ENCODE results near the gene SLC26A11. TPM values are rescaled to one million over a fixed set of nuclear protein-coding genes. Genes with fewer than 3 reads are reported as not detected.

SLC26A11 gene
- total and polyA plus RNA-seq, 2 of the 13 experiments (the other 11 are each of a cell fraction or from before 2014, with no cell fraction given) = 8.7 to 13.2 TPM

- CTCF ChIA-PET (ENCODE audit: low intra/inter-chr PET ratio, low total read pairs) = no interaction called here
- Histone ChIP-seq H3K79me2 (ENCODE audit: insufficient read depth, low read length) (no peaks in the 10 kb centered on the region), H3K27me3 (ENCODE audit: control insufficient read depth in 1 of 2, insufficient read depth in 2 of 2, low read length in 2 of 2) (peaks cover 15 to 80% of the 10 kb centered on the region in 2 experiments), H3K9ac (ENCODE audit: insufficient read depth, low read depth, low read length) (no peak overlapping the region), H3K9me3 (ENCODE audit: low read length) (no peaks in the 10 kb centered on the region), H4K20me1 (ENCODE audit: insufficient read depth, low read length) (no peaks in the 10 kb centered on the region), H3K4me1 (ENCODE audit: insufficient read depth, low read length) (peaks cover 14% of the 10 kb centered on the region), H3K27ac (ENCODE audit: extremely low read length, insufficient read depth, low read length) (no peak overlapping the region), H3K4me3 (replicated peaks in 1 of 3; ENCODE audit: insufficient read depth in 1 of 3, low read depth in 2 of 3, low read length in 3 of 3) (no peak overlapping the region), H3K36me3 (replicated peaks in 1 of 2; ENCODE audit: control insufficient read depth in 1 of 2, insufficient read depth in 2 of 2, low read length in 2 of 2) (no peaks in the 10 kb centered on the region), H3K4me2 (ENCODE audit: low read depth, low read length) (no peak overlapping the region), H2AFZ (ENCODE audit: low read length) (no peak overlapping the region)
- intact Hi-C loops (cut with micrococcal nuclease; ENCODE audit: unreplicated experiment) = no loop called here
- POLR2A ChIA-PET = no interaction called here
- DNase-seq (ENCODE audit: low spot score) (no peak), FAIRE-seq (no peak), ATAC-seq (no peak)
- no TSS peak for BruUV-seq (replicated peaks)
- TF ChIP-seq ZBTB8A (CRISPR knock-in tag; IDR thresholded peaks at IDR 0.05; ENCODE audit: borderline replicate concordance, low read depth) (no peak), SALL2 (CRISPR knock-in tag; IDR thresholded peaks at IDR 0.05) (no peak), ZNF160 (CRISPR knock-in tag; IDR thresholded peaks at IDR 0.05) (no peak), CENPX (CRISPR knock-in tag; IDR thresholded peaks at IDR 0.05) (no peak), ZNF431 (CRISPR knock-in tag; IDR thresholded peaks at IDR 0.05; ENCODE audit: borderline replicate concordance, low read depth) (no peak), ZSCAN22 (CRISPR knock-in tag; IDR thresholded peaks at IDR 0.05) (no peak), NR2F1 (CRISPR knock-in tag; IDR thresholded peaks at IDR 0.05) (no peak), MED13 (CRISPR knock-in tag; IDR thresholded peaks at IDR 0.05) (no peak), ISL2 (CRISPR knock-in tag; IDR thresholded peaks at IDR 0.05) (no peak), THAP9 (CRISPR knock-in tag; IDR thresholded peaks at IDR 0.05; ENCODE audit: borderline replicate concordance) (no peak), TFAP4 (IDR thresholded peaks at IDR 0.05; ENCODE audit: borderline replicate concordance, low read depth) (no peak)
- TF ChIP-seq, protein P1, sequence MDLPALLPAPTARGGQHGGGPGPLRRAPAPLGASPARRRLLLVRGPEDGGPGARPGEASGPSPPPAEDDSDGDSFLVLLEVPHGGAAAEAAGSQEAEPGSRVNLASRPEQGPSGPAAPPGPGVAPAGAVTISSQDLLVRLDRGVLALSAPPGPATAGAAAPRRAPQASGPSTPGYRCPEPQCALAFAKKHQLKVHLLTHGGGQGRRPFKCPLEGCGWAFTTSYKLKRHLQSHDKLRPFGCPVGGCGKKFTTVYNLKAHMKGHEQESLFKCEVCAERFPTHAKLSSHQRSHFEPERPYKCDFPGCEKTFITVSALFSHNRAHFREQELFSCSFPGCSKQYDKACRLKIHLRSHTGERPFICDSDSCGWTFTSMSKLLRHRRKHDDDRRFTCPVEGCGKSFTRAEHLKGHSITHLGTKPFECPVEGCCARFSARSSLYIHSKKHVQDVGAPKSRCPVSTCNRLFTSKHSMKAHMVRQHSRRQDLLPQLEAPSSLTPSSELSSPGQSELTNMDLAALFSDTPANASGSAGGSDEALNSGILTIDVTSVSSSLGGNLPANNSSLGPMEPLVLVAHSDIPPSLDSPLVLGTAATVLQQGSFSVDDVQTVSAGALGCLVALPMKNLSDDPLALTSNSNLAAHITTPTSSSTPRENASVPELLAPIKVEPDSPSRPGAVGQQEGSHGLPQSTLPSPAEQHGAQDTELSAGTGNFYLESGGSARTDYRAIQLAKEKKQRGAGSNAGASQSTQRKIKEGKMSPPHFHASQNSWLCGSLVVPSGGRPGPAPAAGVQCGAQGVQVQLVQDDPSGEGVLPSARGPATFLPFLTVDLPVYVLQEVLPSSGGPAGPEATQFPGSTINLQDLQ (CRISPR knock-in tag; IDR thresholded peaks at IDR 0.05) = no peak
- TF ChIP-seq, protein P2, sequence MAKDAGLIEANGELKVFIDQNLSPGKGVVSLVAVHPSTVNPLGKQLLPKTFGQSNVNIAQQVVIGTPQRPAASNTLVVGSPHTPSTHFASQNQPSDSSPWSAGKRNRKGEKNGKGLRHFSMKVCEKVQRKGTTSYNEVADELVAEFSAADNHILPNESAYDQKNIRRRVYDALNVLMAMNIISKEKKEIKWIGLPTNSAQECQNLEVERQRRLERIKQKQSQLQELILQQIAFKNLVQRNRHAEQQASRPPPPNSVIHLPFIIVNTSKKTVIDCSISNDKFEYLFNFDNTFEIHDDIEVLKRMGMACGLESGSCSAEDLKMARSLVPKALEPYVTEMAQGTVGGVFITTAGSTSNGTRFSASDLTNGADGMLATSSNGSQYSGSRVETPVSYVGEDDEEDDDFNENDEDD (CRISPR knock-in tag; IDR thresholded peaks at IDR 0.05; ENCODE audit: borderline replicate concordance) = no peak
- TF ChIP-seq, protein P3, sequence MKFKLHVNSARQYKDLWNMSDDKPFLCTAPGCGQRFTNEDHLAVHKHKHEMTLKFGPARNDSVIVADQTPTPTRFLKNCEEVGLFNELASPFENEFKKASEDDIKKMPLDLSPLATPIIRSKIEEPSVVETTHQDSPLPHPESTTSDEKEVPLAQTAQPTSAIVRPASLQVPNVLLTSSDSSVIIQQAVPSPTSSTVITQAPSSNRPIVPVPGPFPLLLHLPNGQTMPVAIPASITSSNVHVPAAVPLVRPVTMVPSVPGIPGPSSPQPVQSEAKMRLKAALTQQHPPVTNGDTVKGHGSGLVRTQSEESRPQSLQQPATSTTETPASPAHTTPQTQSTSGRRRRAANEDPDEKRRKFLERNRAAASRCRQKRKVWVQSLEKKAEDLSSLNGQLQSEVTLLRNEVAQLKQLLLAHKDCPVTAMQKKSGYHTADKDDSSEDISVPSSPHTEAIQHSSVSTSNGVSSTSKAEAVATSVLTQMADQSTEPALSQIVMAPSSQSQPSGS (CRISPR knock-in tag; IDR thresholded peaks at IDR 0.05) = no peak
- WGBS (ENCODE audit: low lambda C conversion rate) = 34% methylated on average over 18 of the region's 21 CpGs
- in situ Hi-C loops (cut with HindIII; ENCODE audit: extremely low pct_ligation_motif_present, low pct_unique_long_range_greater_than_20kb) = no loop called here
Measured at GRCh38 chr17:80177986-80178595, 42.1 kb upstream of the SLC26A11 start.

Data from HepG2 (cell line).